GM12872 (cell line): ENCODE results near the gene UBA52.

Experiments used
- CTCF ChIP-seq: IDR thresholded peaks from 3 replicates; pipeline ENCODE4 v1.5.1; 2011; ENCODE audit warnings: low read depth, mild to moderate bottlenecking, low read length, moderate library complexity; ENCODE audit not compliant: insufficient read depth

Gene UBA52

GRCh38 chr19:18586306-18586705 lies 14.6 kb downstream of the UBA52 start:
- TF ChIP-seq CTCF: no peak

GRCh38 chr19:18587561-18587960 lies 15.9 kb downstream of the UBA52 start:
- no peak for TF ChIP-seq CTCF

GRCh38 chr19:18587962-18588610 lies 16.4 kb downstream of the UBA52 start:
- TF ChIP-seq CTCF: no peak

GRCh38 chr19:18588611-18589379 lies 17.1 kb downstream of the UBA52 start, which contains the start of gene REX1BD:
Gene REX1BD (plus strand): TSS chr19:18588798. CDS start chr19:18588802, 4 bp downstream.
- TF ChIP-seq CTCF: peak; percentile 89

GRCh38 chr19:18589380-18590272 lies 18.0 kb downstream of the UBA52 start:
- peak; percentile 11; the same call in 1 of the 3 replicates for TF ChIP-seq CTCF

GRCh38 chr19:18590273-18591272 lies 18.9 kb downstream of the UBA52 start:
- 0 out of 3 replicates have a peak, but pooled peaks have one; percentile 1 for TF ChIP-seq CTCF
